CD4-positive, alpha-beta T cell (primary cell): ENCODE data around the gene LCOR. TPM values are rescaled to one million over a fixed set of nuclear protein-coding genes. Genes with fewer than 3 reads are reported as not detected.

Experiments used
- ATAC-seq: fragments of 200-7000 bp; cut with Tn5 transposase; one replicate; pipeline ENCODE4 v1.10.0; 2022; ENCODE audit warnings: mild to moderate bottlenecking; ENCODE audit not compliant: poor library complexity
- CTCF ChIA-PET: fragments of 350-600 bp; sonication (Branson Sonifier 250); formaldehyde crosslinking; loops from one replicate; lab custom pipeline; 2021; ENCODE audit warnings: antibody characterized with exemption, inconsistent platforms; lab: Charles Lee
- POLR2A ChIA-PET: fragments of 350-600 bp; sonication (Branson Sonifier 250); formaldehyde crosslinking; loops from one replicate; lab custom pipeline; 2021; ENCODE audit warnings: antibody characterized with exemption, inconsistent platforms; lab: Charles Lee
- DNase-seq, 14 experiments: peaks; one replicate each; pipeline ENCODE4 v3.0.0-alpha.2; 2013 to 2020; ENCODE audit warnings: mixed read lengths in 2 of 14
- H3K27ac ChIP-seq, 2 donors: one replicate each; pipeline versions ENCODE4 v1.5.1 to v1.7.0; 2013; ENCODE audit warnings: low read length in 2 of 2, low read depth in 1 of 2, mild to moderate bottlenecking in 1 of 2
- H3K27me3 ChIP-seq, 2 experiments: 1 replicate in 1 of 2; 2 replicates in 1 of 2; pipeline versions ENCODE4 v1.6.1 to v1.7.0; 2013; ENCODE audit warnings: low read length in 2 of 2, control low read depth in 1 of 2, mild to moderate bottlenecking in 1 of 2, moderate library complexity in 1 of 2; ENCODE audit not compliant: insufficient read depth in 2 of 2, control insufficient read depth in 1 of 2
- H3K36me3 ChIP-seq: one replicate; pipeline ENCODE4 v1.6.1; 2013; ENCODE audit warnings: low read length, control low read depth; ENCODE audit not compliant: insufficient read depth
- H3K4me1 ChIP-seq: one replicate; pipeline ENCODE4 v1.6.1; 2013; ENCODE audit warnings: low read length, control low read depth; ENCODE audit not compliant: insufficient read depth
- H3K4me3 ChIP-seq: one replicate; pipeline ENCODE4 v1.5.1; 2013; ENCODE audit warnings: mild to moderate bottlenecking, low read length, moderate library complexity
- H3K9me3 ChIP-seq, 2 experiments: 1 replicate in 1 of 2; 2 replicates in 1 of 2; pipeline versions ENCODE4 v1.6.1 to v1.7.0; 2013; ENCODE audit warnings: low read length in 2 of 2, mild to moderate bottlenecking in 2 of 2, control low read depth in 1 of 2, moderate library complexity in 1 of 2; ENCODE audit not compliant: control insufficient read depth in 1 of 2, insufficient read depth in 1 of 2
- H3K27ac Mint-ChIP-seq: one replicate; pipeline ENCODE4 v1.8.0; 2020; ENCODE audit warnings: mixed read lengths
- H3K27me3 Mint-ChIP-seq: one replicate; pipeline ENCODE4 v1.8.0; 2021; ENCODE audit warnings: mixed read lengths
- H3K36me3 Mint-ChIP-seq: one replicate; pipeline ENCODE4 v1.8.0; 2021; ENCODE audit warnings: low read depth, mixed read lengths
- H3K4me1 Mint-ChIP-seq: one replicate; pipeline ENCODE4 v1.8.0; 2021; ENCODE audit warnings: low read depth, mixed read lengths
- H3K4me3 Mint-ChIP-seq: one replicate; pipeline ENCODE4 v1.8.0; 2020; ENCODE audit warnings: mild to moderate bottlenecking, mixed read lengths
- H3K9me3 Mint-ChIP-seq: one replicate; pipeline ENCODE4 v1.8.0; 2020; ENCODE audit warnings: mixed read lengths
- CTCF ChIP-seq: fragments of 200-600 bp; IDR thresholded peaks from one replicate; pipeline ENCODE4 v1.8.0; 2022; ENCODE audit warnings: antibody characterized with exemption, mild to moderate bottlenecking
- intact Hi-C, 2 experiments: fragments of 100-400 bp; cut with DNase I in 1 of 2; cut with micrococcal nuclease in 1 of 2; formaldehyde crosslinking; loops; one replicate each; pipeline versions ENCODE4 v1.15.1 to v1.9.0; 2023 to 2025; cut with DNase I, micrococcal nuclease
- total RNA-seq, 174 experiments: library from RNA in 2 of 174; stranded (reverse) in 2 of 174; gene quantifications; one replicate each; pipeline ENCODE4 v1.2.3 and lab custom pipeline; 2021 to 2026

The LCOR gene
- total RNA-seq, 2 experiments from 2014 or later, result 46.0 to 56.0 TPM

DNA sequence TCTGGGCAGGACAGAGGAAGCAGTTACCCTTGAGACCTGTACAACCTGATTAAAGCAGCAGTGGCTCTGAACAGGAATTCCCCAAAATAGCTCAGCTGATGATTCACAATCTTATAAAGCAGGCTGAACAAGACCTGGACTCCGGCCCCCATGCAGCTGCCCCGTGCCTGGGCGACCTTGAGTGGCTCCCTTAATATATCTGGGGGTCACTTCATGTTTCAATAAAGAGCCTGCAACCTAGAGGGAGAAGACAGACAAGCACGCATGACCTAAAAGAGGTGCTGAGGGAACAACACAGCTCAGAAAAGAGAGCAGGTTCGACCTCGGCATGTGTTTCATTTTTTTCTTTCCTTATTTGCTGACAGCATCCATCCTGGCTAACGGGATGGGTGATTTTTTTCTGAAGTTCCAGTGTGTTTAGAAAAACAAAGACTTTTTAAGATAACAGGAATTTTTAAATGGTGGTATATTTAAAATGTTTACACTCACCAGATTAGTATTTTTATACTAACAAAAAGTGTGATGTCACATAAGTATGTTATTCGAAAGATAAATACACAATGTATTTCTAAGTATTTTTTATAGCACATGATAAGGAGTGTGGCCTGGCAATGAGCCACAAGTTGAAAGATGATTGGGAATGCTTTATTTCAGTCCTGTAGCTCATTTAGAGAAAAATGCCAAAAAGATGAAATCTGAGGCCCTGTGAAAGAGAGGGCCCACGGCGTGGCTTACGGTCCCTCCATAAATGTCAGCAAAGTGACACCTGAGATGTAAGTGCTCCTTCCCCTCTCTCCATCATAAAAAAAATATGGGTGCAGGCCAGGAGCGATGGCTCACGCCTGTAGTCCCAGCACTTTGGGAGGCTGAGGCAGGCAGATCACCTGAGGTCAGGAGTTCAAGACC is 192.3 kb downstream of the LCOR start:
- no peak overlapping the region for H3K27ac ChIP-seq
- no peak for ATAC-seq

GRCh38 chr10:97025613-97026242 is 193.6 kb downstream of the LCOR start:
- no peak overlapping the region for H3K27ac Mint-ChIP-seq
- ChIA-PET POLR2A (no interaction called here), CTCF (interaction anchor here (0.7 to 1.5 kb wide), 6 partner anchors 8 to 655 kb away, joined by 3 to 8 read pairs (median 3); no protein-coding TSS in a partner anchor)
- Histone ChIP-seq H3K27ac (no peak overlapping the region), H3K4me3 (no peak overlapping the region), H3K4me1 (no peaks in the 10 kb centered on the region), H3K27me3 (no peaks in the 10 kb centered on the region), H3K9me3 (no peaks in the 10 kb centered on the region), H3K36me3 (no peaks in the 10 kb centered on the region)
- H3K36me3 Mint-ChIP-seq, result no peaks in the 10 kb centered on the region
- ATAC-seq (no peak), DNase-seq (peak in 13 of 14 experiments; percentile 12 to 72 (median 32))
- intact Hi-C loops, result loop anchor here (2.0 to 10.0 kb wide), 4 partner anchors 261 to 629 kb away; no protein-coding TSS in a partner anchor
- no peaks in the 10 kb centered on the region for H3K4me1 Mint-ChIP-seq
- no peaks in the 10 kb centered on the region for H3K27me3 Mint-ChIP-seq
- no peaks in the 10 kb centered on the region for H3K9me3 Mint-ChIP-seq
- H3K4me3 Mint-ChIP-seq, result no peak overlapping the region
- TF ChIP-seq CTCF, result peak; percentile 68

More for the DNA sequence above, 192.3 kb downstream of the LCOR start:
- Histone ChIP-seq H3K36me3 (no peaks in the 10 kb centered on the region), H3K27me3 (no peaks in the 10 kb centered on the region), H3K4me3 (no peak overlapping the region), H3K4me1 (no peaks in the 10 kb centered on the region), H3K9me3 (peaks cover 0 to 4% of the 10 kb centered on the region in 2 experiments)
- Mint-ChIP-seq H3K4me3 (no peak overlapping the region), H3K4me1 (no peaks in the 10 kb centered on the region), H3K27me3 (no peaks in the 10 kb centered on the region), H3K36me3 (no peaks in the 10 kb centered on the region), H3K9me3 (no peaks in the 10 kb centered on the region), H3K27ac (no peak overlapping the region)
- intact Hi-C loops, result loop anchor here (2.0 to 10.0 kb wide), 4 partner anchors 260 to 628 kb away; no protein-coding TSS in a partner anchor
- ChIA-PET POLR2A (no interaction called here), CTCF (interaction anchor here (1.1 to 1.9 kb wide), 3 partner anchors 13 to 22 kb away, joined by 4 to 8 read pairs (median 7); no protein-coding TSS in a partner anchor)
- no peak for TF ChIP-seq CTCF
- DNase-seq, result no peak

GRCh38 chr10:97028126-97028831 is 196.2 kb downstream of the LCOR start:
- Histone ChIP-seq H3K27me3 (no peaks in the 10 kb centered on the region), H3K27ac (no peak overlapping the region), H3K4me1 (no peaks in the 10 kb centered on the region), H3K36me3 (no peaks in the 10 kb centered on the region), H3K9me3 (no peaks in the 10 kb centered on the region), H3K4me3 (no peak overlapping the region)
- no peak for DNase-seq
- Mint-ChIP-seq H3K4me1 (no peaks in the 10 kb centered on the region), H3K27me3 (no peaks in the 10 kb centered on the region), H3K4me3 (no peak overlapping the region), H3K27ac (no peak overlapping the region), H3K9me3 (no peaks in the 10 kb centered on the region), H3K36me3 (no peaks in the 10 kb centered on the region)
- no peak for TF ChIP-seq CTCF
- ChIA-PET POLR2A (no interaction called here), CTCF (interaction anchor here (0.6 kb wide), 1 partner anchor 1011 kb away, joined by 4 read pairs; no protein-coding TSS in a partner anchor)
- intact Hi-C loops, result loop anchor here (5.0 to 10.0 kb wide), 2 partner anchors 383 to 386 kb away; no protein-coding TSS in a partner anchor
- ATAC-seq, result no peak
